Measurements from ENCODE around the gene YBEY. TPM values are rescaled to one million over a fixed set of nuclear protein-coding genes. Genes with fewer than 3 reads are reported as not detected.

Gene YBEY
- total RNA-seq, 1 donor from 2014 or later: 11.3 TPM

GRCh38 chr21:46345861-46346260 lies 59.7 kb downstream of the YBEY start:
- H3K9me3 ChIP-seq: no peaks in the 10 kb centered on the region
- no peak for TF ChIP-seq POLR2AphosphoS5 (IDR thresholded peaks at IDR 0.05; ENCODE audit: insufficient read depth in 1 of 2, low read depth in 1 of 2)
- no peak for TF ChIP-seq CTCF (IDR thresholded peaks at IDR 0.05)
- no peak for TF ChIP-seq POLR2A (IDR thresholded peaks at IDR 0.05)
- no peak for DNase-seq (ENCODE audit: extremely low spot score in 2 of 2)
- peaks cover 0 to 52% of the 10 kb centered on the region in 2 donors for H3K36me3 ChIP-seq
- H3K4me1 ChIP-seq: no peaks in the 10 kb centered on the region
- no peak overlapping the region for H3K27ac ChIP-seq
- no peak overlapping the region for H3K4me3 ChIP-seq
- intact Hi-C loops (cut with DNase I): no loop called here
- no peaks in the 10 kb centered on the region for H3K27me3 ChIP-seq

DNA sequence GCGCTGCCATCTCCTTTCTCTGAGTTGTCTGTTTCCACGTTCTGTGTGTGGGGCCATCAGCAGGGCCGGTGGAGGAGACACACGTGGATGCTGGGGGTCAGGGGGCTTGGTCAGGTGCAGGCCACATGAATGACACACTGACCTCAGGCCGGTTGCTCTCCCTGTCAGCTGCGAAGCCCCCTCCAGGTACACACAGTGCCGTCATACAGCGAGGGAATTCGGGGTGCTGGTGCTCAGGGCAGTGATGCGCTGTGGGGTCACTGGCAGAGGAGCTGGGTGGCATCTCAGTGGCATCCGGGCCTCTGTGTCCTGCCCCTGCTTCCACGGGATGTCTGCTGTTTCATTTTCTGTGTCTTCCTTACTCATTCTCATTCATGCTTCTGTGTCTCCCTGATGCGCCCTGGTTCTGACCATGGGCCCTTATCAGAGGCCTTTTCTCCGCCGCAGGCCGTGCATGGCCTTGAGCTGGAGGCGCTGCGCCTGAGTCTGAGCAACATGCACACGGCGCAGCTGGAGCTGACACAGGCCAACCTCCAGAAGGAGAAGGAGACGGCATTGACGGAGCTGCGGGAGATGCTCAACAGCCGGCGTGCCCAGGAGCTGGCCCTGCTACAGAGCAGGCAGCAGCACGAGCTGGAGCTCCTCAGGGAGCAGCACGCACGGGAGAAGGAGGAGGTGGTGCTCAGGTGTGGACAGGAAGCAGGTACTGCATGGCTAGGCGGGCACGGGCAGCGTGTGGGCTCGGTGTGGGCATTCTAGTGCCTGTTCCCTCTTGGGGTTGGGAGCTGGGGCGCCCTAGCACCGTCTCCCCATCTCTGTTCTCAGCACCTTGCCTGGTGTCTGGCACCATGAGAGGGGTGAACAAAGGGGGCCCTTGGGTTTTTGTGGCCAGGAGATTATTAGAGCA lies 60.4 kb downstream of the YBEY start:
- Histone ChIP-seq H3K36me3 (peaks cover 0 to 53% of the 10 kb centered on the region in 2 donors), H3K4me3 (no peak overlapping the region), H3K9me3 (no peaks in the 10 kb centered on the region), H3K27me3 (no peaks in the 10 kb centered on the region), H3K27ac (no peak overlapping the region), H3K4me1 (no peaks in the 10 kb centered on the region)
- no peak for DNase-seq (ENCODE audit: extremely low spot score in 2 of 2)
- intact Hi-C loops (cut with DNase I): no loop called here
- no peak for TF ChIP-seq POLR2AphosphoS5 (IDR thresholded peaks at IDR 0.05; ENCODE audit: insufficient read depth in 1 of 2, low read depth in 1 of 2)
- no peak for TF ChIP-seq CTCF (IDR thresholded peaks at IDR 0.05)
- no peak for TF ChIP-seq POLR2A (IDR thresholded peaks at IDR 0.05)

GRCh38 chr21:46347203-46347550 lies 61.0 kb downstream of the YBEY start:
- no peak overlapping the region for H3K4me3 ChIP-seq
- H3K9me3 ChIP-seq: no peaks in the 10 kb centered on the region
- H3K27me3 ChIP-seq: no peaks in the 10 kb centered on the region
- intact Hi-C loops (cut with DNase I): no loop called here
- TF ChIP-seq POLR2AphosphoS5 (IDR thresholded peaks at IDR 0.05; ENCODE audit: insufficient read depth in 1 of 2, low read depth in 1 of 2) (no peak), CTCF (IDR thresholded peaks at IDR 0.05) (no peak), POLR2A (IDR thresholded peaks at IDR 0.05) (no peak)
- peaks cover 0 to 53% of the 10 kb centered on the region in 2 donors for H3K36me3 ChIP-seq
- no peak overlapping the region for H3K27ac ChIP-seq
- DNase-seq (ENCODE audit: extremely low spot score in 2 of 2): no peak
- H3K4me1 ChIP-seq: no peaks in the 10 kb centered on the region

Other genes with a start within 250 kb of the YBEY start
- gene COL6A2, start 188.2 kb upstream of the YBEY start, total RNA-seq: 535 TPM
- gene FTCD, start 130.8 kb upstream of the YBEY start, total RNA-seq: not detected
- gene SPATC1L, start 101.9 kb upstream of the YBEY start, total RNA-seq: 5.2 TPM
- gene LSS, start 57.6 kb upstream of the YBEY start, total RNA-seq: 103 TPM
- gene MCM3AP, start 731 bp upstream of the YBEY start, total RNA-seq: 115 TPM
- gene C21orf58, start 37.5 kb downstream of the YBEY start, total RNA-seq: 2.9 TPM
- gene PCNT, start 37.8 kb downstream of the YBEY start, total RNA-seq: 35.8 TPM
- 46.2 TPM for gene DIP2A, start 172.5 kb downstream of the YBEY start, total RNA-seq

Data from vagina (tissue), 2 donors.